MM.1S (cell line): ENCODE measurements around the gene CYP4F12.

Experiments used
- DNase-seq: peaks from one replicate; pipeline ENCODE4 v3.0.0-alpha.2; 2015
- H2AFZ ChIP-seq: fragments of 300-600 bp; sonication (generic); 2 replicates; pipeline ENCODE4 v1.6.0; 2016; ENCODE audit warnings: antibody characterized with exemption, low read length
- H3F3A ChIP-seq: fragments of 300-600 bp; sonication (generic); 2 replicates; pipeline ENCODE4 v1.6.1; 2016; ENCODE audit warnings: mild to moderate bottlenecking, antibody characterized with exemption, low read length, moderate library complexity, mixed read lengths; ENCODE audit not compliant: insufficient read depth
- H3K27ac ChIP-seq: fragments of 300-600 bp; sonication (generic); 2 replicates; pipeline ENCODE4 v1.5.1; 2016; ENCODE audit warnings: mild to moderate bottlenecking, low read length
- H3K27me3 ChIP-seq: fragments of 300-600 bp; sonication (generic); replicated peaks from 2 replicates; pipeline ENCODE4 v1.6.0; 2016; ENCODE audit warnings: low read length; ENCODE audit not compliant: insufficient read depth
- H3K36me3 ChIP-seq: fragments of 300-600 bp; sonication (generic); replicated peaks from 2 replicates; pipeline ENCODE4 v1.6.1; 2016; ENCODE audit warnings: mild to moderate bottlenecking, low read length, mixed read lengths; ENCODE audit not compliant: insufficient read depth
- H3K4me1 ChIP-seq: fragments of 300-600 bp; sonication (generic); 2 replicates; pipeline ENCODE4 v1.6.1; 2016; ENCODE audit warnings: low read length, mixed read lengths
- H3K4me2 ChIP-seq: fragments of 300-600 bp; sonication (generic); 2 replicates; pipeline ENCODE4 v1.6.0; 2016; ENCODE audit warnings: low read depth, low read length
- H3K4me3 ChIP-seq: fragments of 300-600 bp; sonication (generic); 2 replicates; pipeline ENCODE4 v1.5.1; 2016; ENCODE audit warnings: low read length, mixed read lengths
- H3K79me2 ChIP-seq: fragments of 300-600 bp; sonication (generic); 2 replicates; pipeline ENCODE4 v1.6.1; 2016; ENCODE audit warnings: mixed run types, low read length, mixed read lengths
- H3K9ac ChIP-seq: fragments of 300-600 bp; sonication (generic); 2 replicates; pipeline ENCODE4 v1.6.1; 2016; ENCODE audit warnings: low read length, mixed read lengths
- H3K9me2 ChIP-seq: fragments of 300-600 bp; sonication (generic); replicated peaks from 2 replicates; pipeline ENCODE4 v1.6.1; 2016; ENCODE audit warnings: mild to moderate bottlenecking, low read length, mixed read lengths; ENCODE audit not compliant: insufficient read depth
- H3K9me3 ChIP-seq: fragments of 300-600 bp; sonication (generic); replicated peaks from 2 replicates; pipeline ENCODE4 v1.6.1; 2016; ENCODE audit warnings: mild to moderate bottlenecking, low read length, mixed read lengths; ENCODE audit not compliant: insufficient read depth
- H4K20me1 ChIP-seq: fragments of 300-600 bp; sonication (generic); 2 replicates; pipeline ENCODE4 v1.6.1; 2016; ENCODE audit warnings: mild to moderate bottlenecking, low read length, moderate library complexity, mixed read lengths; ENCODE audit not compliant: insufficient read depth
- CTCF ChIP-seq: fragments of 300-600 bp; sonication (generic); IDR thresholded peaks from 2 replicates; pipeline ENCODE4 v1.5.1; 2016; ENCODE audit warnings: antibody characterized with exemption, low read length, mixed read lengths
- EZH2 ChIP-seq: fragments of 300-600 bp; sonication (generic); optimal IDR thresholded peaks from 2 replicates; pipeline ENCODE3; 2017; ENCODE audit warnings: low read depth, mild to moderate bottlenecking, antibody characterized with exemption, low read length, mixed read lengths
- EZH2phosphoT487 ChIP-seq: fragments of 300-600 bp; sonication (generic); IDR thresholded peaks from 2 replicates; pipeline ENCODE4 v1.6.1; 2018; ENCODE audit warnings: antibody characterized with exemption, low read length

Gene CYP4F12

GRCh38 chr19:15740785-15741184 is 67.9 kb downstream of the CYP4F12 start:
- no peaks in the 10 kb centered on the region for H3K36me3 ChIP-seq
- no peak overlapping the region for H2AFZ ChIP-seq
- no peak for DNase-seq
- no peak overlapping the region for H3K4me3 ChIP-seq
- no peak overlapping the region for H3K27ac ChIP-seq
- H3F3A ChIP-seq: no peaks in the 10 kb centered on the region
- peaks cover 77% of the 10 kb centered on the region for H3K27me3 ChIP-seq
- no peaks in the 10 kb centered on the region for H3K79me2 ChIP-seq
- H3K9me2 ChIP-seq: no peaks in the 10 kb centered on the region
- no peak overlapping the region for H3K4me2 ChIP-seq
- no peaks in the 10 kb centered on the region for H3K9me3 ChIP-seq
- no peaks in the 10 kb centered on the region for H4K20me1 ChIP-seq
- no peaks in the 10 kb centered on the region for H3K4me1 ChIP-seq
- TF ChIP-seq EZH2: no peak
- no peak for TF ChIP-seq EZH2phosphoT487
- TF ChIP-seq CTCF: no peak
- H3K9ac ChIP-seq: no peak overlapping the region
